GM11168 (cell line): ENCODE data around the gene FAM169A.
"Not testable (repeated sequence)": the region's sequence is repeated elsewhere in the genome, so short reads cannot be mapped to it uniquely, and the experiment has no call there.

Experiments
- in situ Hi-C: fragments of 300-500 bp; cut with MboI; formaldehyde crosslinking; loops from one replicate; pipeline ENCODE4 v1.12.0; 2022; ENCODE audit warnings: low sequenced_read_pairs; ENCODE audit not compliant: unreplicated experiment

Gene FAM169A

GRCh38 chr5:74810915-74811314 is 55.3 kb downstream of the FAM169A start:
- in situ Hi-C loops, result no loop called here

GRCh38 chr5:74801941-74802340 is 64.2 kb downstream of the FAM169A start:
- in situ Hi-C loops, result no loop called here

GRCh38 chr5:74801197-74801596 is 65.0 kb downstream of the FAM169A start:
- in situ Hi-C loops, result no loop called here

GRCh38 chr5:74798977-74799911 is 66.9 kb downstream of the FAM169A start:
- in situ Hi-C loops, result no loop called here

GRCh38 chr5:74791669-74792068 is 74.5 kb downstream of the FAM169A start:
- in situ Hi-C loops, result not testable (repeated sequence)

GRCh38 chr5:74787424-74787823 is 78.8 kb downstream of the FAM169A start:
- in situ Hi-C loops, result no loop called here

GRCh38 chr5:74786851-74787250 is 79.3 kb downstream of the FAM169A start:
- in situ Hi-C loops, result no loop called here

- in situ Hi-C loops, result no loop called here
Measured at GRCh38 chr5:74778609-74779008, 87.6 kb downstream of the FAM169A start.

- in situ Hi-C loops, result no loop called here
Measured at GRCh38 chr5:74772359-74772758, 93.8 kb downstream of the FAM169A start.

GRCh38 chr5:74767579-74767913 is 98.6 kb downstream of the FAM169A start:
- in situ Hi-C loops, result no loop called here

GRCh38 chr5:74766849-74767578 is 99.2 kb downstream of the FAM169A start, which contains the start of the genes GFM2 and NSA2:
GFM2 (minus strand) TSS chr5:74767117; CDS start chr5:74763742, 3,375 bp downstream.
NSA2 (plus strand) TSS chr5:74767249; CDS start chr5:74767361, 112 bp downstream.
- in situ Hi-C loops, result no loop called here

GRCh38 chr5:74766418-74766848 is 99.8 kb downstream of the FAM169A start:
- in situ Hi-C loops, result no loop called here

- in situ Hi-C loops, result no loop called here
Measured at GRCh38 chr5:74765929-74766328, 100.3 kb downstream of the FAM169A start.

- in situ Hi-C loops, result no loop called here
Measured at GRCh38 chr5:74765201-74765600, 101.0 kb downstream of the FAM169A start.

GRCh38 chr5:74763504-74763903 is 102.7 kb downstream of the FAM169A start:
- in situ Hi-C loops, result no loop called here

- in situ Hi-C loops, result no loop called here
Measured at GRCh38 chr5:74762599-74762998, 103.6 kb downstream of the FAM169A start.

GRCh38 chr5:74761241-74761640 is 104.9 kb downstream of the FAM169A start:
- in situ Hi-C loops, result no loop called here

- in situ Hi-C loops, result not testable (repeated sequence)
Measured at GRCh38 chr5:74748742-74749141, 117.4 kb downstream of the FAM169A start.

GRCh38 chr5:74738406-74738805 is 127.8 kb downstream of the FAM169A start:
- in situ Hi-C loops, result no loop called here

- in situ Hi-C loops, result no loop called here
Measured at GRCh38 chr5:74736759-74737158, 129.4 kb downstream of the FAM169A start.
